ENCODE results near the gene RIPOR3.

DNA sequence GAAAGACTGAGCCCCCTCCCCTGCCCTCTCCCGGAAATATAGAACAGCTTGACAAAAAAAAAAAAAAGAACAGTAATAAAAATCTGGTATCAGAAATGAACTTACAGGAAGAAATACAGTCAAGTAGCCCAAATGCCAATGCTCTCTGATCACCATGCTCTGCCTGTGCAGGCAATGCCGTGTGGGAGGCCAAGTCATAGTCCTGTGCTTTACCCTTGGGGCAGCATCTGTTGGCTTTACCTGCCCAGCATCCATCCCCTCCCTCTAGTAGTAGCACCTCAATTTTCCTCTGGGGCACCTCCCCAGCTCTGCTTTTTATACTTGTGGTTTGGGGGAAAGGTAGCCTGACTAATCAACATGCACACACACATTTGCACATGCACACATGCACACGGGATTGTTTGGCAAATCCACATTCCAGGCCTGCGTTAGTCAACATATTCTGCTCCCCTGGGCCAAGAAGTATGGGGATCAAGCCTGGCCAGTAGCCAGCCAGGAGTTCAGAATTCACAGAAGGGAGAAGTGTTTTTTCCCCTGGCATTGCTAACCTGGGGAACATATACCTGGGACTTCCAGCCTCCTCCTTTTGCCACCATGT is 70.2 kb downstream of the RIPOR3 start:
- TF ChIP-seq, protein P1, sequence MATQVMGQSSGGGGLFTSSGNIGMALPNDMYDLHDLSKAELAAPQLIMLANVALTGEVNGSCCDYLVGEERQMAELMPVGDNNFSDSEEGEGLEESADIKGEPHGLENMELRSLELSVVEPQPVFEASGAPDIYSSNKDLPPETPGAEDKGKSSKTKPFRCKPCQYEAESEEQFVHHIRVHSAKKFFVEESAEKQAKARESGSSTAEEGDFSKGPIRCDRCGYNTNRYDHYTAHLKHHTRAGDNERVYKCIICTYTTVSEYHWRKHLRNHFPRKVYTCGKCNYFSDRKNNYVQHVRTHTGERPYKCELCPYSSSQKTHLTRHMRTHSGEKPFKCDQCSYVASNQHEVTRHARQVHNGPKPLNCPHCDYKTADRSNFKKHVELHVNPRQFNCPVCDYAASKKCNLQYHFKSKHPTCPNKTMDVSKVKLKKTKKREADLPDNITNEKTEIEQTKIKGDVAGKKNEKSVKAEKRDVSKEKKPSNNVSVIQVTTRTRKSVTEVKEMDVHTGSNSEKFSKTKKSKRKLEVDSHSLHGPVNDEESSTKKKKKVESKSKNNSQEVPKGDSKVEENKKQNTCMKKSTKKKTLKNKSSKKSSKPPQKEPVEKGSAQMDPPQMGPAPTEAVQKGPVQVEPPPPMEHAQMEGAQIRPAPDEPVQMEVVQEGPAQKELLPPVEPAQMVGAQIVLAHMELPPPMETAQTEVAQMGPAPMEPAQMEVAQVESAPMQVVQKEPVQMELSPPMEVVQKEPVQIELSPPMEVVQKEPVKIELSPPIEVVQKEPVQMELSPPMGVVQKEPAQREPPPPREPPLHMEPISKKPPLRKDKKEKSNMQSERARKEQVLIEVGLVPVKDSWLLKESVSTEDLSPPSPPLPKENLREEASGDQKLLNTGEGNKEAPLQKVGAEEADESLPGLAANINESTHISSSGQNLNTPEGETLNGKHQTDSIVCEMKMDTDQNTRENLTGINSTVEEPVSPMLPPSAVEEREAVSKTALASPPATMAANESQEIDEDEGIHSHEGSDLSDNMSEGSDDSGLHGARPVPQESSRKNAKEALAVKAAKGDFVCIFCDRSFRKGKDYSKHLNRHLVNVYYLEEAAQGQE (IDR thresholded peaks at IDR 0.05; ENCODE audit: low read depth, low read length), result no peak
- TF ChIP-seq, protein P2, sequence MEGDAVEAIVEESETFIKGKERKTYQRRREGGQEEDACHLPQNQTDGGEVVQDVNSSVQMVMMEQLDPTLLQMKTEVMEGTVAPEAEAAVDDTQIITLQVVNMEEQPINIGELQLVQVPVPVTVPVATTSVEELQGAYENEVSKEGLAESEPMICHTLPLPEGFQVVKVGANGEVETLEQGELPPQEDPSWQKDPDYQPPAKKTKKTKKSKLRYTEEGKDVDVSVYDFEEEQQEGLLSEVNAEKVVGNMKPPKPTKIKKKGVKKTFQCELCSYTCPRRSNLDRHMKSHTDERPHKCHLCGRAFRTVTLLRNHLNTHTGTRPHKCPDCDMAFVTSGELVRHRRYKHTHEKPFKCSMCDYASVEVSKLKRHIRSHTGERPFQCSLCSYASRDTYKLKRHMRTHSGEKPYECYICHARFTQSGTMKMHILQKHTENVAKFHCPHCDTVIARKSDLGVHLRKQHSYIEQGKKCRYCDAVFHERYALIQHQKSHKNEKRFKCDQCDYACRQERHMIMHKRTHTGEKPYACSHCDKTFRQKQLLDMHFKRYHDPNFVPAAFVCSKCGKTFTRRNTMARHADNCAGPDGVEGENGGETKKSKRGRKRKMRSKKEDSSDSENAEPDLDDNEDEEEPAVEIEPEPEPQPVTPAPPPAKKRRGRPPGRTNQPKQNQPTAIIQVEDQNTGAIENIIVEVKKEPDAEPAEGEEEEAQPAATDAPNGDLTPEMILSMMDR (IDR thresholded peaks at IDR 0.05), result no peak
- TF ChIP-seq, protein P3, sequence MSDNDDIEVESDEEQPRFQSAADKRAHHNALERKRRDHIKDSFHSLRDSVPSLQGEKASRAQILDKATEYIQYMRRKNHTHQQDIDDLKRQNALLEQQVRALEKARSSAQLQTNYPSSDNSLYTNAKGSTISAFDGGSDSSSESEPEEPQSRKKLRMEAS (IDR thresholded peaks at IDR 0.05; ENCODE audit: low read depth), result no peak
- no peak for TF ChIP-seq SMC3 (IDR thresholded peaks at IDR 0.05; ENCODE audit: low read depth, low read length)
- no peak for TF ChIP-seq POLR2AphosphoS5 (IDR thresholded peaks at IDR 0.05; ENCODE audit: low read depth, low read length)
- TF ChIP-seq RCOR1 (IDR thresholded peaks at IDR 0.05; ENCODE audit: low read length), result no peak
- no peak for TF ChIP-seq MXI1 (IDR thresholded peaks at IDR 0.05; ENCODE audit: low read depth, low read length)
- TF ChIP-seq SIN3A (IDR thresholded peaks at IDR 0.05; ENCODE audit: borderline replicate concordance, low read depth, low read length), result no peak

All from SK-N-SH (cell line).